ENCODE measurements around the gene INSM1. TPM values are rescaled to one million over a fixed set of nuclear protein-coding genes. Genes with fewer than 3 reads are reported as not detected.
A peak's percentile ranks its signal among the peaks of the same experiment; 100 is the strongest.

The INSM1 gene
- polyA plus RNA-seq, 3 donors, result not detected

DNA sequence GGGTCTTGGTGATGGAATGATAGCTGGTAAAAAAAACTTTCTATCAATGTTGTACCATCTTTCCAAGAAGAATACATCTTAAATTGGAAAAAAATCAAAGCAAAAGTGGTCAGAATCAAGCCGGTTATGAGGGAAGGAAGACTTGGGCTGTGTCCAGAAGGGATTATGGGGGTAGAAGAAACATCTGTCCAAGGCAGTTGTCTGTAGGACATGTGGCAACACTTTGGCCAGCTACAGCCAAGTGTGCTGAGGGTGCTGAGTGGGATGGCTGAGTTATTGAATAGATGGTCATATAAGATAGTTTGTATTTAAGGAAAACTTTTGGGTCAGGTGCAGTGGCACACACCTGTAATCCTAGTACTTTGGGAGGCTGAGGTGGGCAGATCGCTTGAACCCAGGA is 38.4 kb downstream of the INSM1 start:
- peaks cover 73 to 87% of the 10 kb centered on the region in 2 donors for H3K36me3 Mint-ChIP-seq

DNA sequence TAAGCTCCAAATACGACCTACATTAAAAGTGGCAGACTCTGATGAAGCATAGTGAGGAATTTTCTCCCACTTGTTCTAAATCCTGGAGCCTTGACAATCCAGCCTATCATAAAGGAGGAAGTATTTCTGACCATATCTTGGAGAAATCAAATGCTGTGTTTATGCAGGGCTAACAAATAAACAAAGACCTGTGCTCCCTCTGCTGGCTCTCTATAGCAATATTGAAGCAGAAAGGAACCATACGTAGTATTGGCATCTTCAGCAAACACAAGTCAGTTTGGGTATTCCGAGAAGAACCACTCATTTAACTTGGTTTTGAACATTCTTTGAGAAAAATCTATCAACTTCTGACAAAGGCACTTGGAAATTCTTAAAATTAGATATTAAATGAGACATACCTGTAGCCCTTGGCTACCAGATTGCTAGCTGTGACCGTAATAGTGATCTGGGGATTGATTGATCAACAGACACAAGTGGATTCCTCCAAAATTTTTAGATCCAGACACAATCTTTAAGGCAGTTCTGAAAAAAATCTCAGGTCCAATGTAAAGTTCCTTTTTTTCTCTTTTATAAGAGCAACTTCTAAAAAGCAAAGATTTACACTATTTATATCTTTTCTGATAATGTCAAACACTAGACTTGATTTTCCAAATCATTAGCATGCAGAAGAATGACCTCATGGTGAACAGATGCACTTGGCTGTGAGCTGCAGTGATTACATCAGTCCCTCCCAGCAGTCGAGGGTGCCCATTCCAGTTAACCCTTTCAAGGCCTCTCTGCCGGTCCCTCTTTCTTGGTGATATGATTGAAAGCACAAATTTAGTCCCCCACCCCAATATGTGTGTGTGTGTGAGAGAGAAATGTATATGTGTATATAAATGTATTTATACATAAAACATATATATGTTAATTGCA is 40.2 kb downstream of the INSM1 start:
- no peaks in the 10 kb centered on the region for H3K9me3 ChIP-seq (replicated peaks in 1 of 2; ENCODE audit: control insufficient read depth in 1 of 2, insufficient read depth in 1 of 2, low read length in 2 of 2)
- Mint-ChIP-seq H3K36me3 (peaks cover 68 to 79% of the 10 kb centered on the region in 2 donors), H3K27ac (no peak overlapping the region), H3K9me3 (no peaks in the 10 kb centered on the region), H3K27me3 (ENCODE audit: low read depth in 3 of 3) (no peaks in the 10 kb centered on the region), H3K4me3 (no peak overlapping the region), H3K4me1 (no peaks in the 10 kb centered on the region)
- no peaks in the 10 kb centered on the region for H3K4me1 ChIP-seq (ENCODE audit: control insufficient read depth in 1 of 2, insufficient read depth in 2 of 2, low read length in 2 of 2)
- H3K27ac ChIP-seq (ENCODE audit: low read depth in 1 of 2, low read length in 2 of 2), result no peak overlapping the region
- peaks cover 18 to 92% of the 10 kb centered on the region in 2 donors for H3K36me3 ChIP-seq (replicated peaks in 1 of 2; ENCODE audit: control insufficient read depth in 1 of 2, insufficient read depth in 2 of 2, low read length in 2 of 2)
- 100% methylated on average over 1 of the region's 6 CpGs for WGBS (ENCODE audit: insufficient coverage)
- H4K20me1 ChIP-seq (ENCODE audit: insufficient read depth, low read length), result no peaks in the 10 kb centered on the region
- no peak overlapping the region for H3K9ac ChIP-seq (ENCODE audit: insufficient read depth, low read length, poor library complexity, severe bottlenecking)
- H2AFZ ChIP-seq (ENCODE audit: insufficient read depth, low read depth, low read length, poor library complexity, severe bottlenecking), result no peak overlapping the region
- no peaks in the 10 kb centered on the region for H3K27me3 ChIP-seq (ENCODE audit: control insufficient read depth in 2 of 2, insufficient read depth in 2 of 2, low read length in 2 of 2)
- TF ChIP-seq, protein P1, sequence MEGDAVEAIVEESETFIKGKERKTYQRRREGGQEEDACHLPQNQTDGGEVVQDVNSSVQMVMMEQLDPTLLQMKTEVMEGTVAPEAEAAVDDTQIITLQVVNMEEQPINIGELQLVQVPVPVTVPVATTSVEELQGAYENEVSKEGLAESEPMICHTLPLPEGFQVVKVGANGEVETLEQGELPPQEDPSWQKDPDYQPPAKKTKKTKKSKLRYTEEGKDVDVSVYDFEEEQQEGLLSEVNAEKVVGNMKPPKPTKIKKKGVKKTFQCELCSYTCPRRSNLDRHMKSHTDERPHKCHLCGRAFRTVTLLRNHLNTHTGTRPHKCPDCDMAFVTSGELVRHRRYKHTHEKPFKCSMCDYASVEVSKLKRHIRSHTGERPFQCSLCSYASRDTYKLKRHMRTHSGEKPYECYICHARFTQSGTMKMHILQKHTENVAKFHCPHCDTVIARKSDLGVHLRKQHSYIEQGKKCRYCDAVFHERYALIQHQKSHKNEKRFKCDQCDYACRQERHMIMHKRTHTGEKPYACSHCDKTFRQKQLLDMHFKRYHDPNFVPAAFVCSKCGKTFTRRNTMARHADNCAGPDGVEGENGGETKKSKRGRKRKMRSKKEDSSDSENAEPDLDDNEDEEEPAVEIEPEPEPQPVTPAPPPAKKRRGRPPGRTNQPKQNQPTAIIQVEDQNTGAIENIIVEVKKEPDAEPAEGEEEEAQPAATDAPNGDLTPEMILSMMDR (IDR thresholded peaks at IDR 0.05), result peak; percentile 24
- intact Hi-C loops (cut with micrococcal nuclease), result loop anchor here in 1 of 2 donors (10.0 kb wide), 1 partner anchor 323 kb away; no protein-coding TSS in a partner anchor
- H3K4me2 ChIP-seq (replicated peaks; ENCODE audit: extremely low read depth, low read length, poor library complexity, severe bottlenecking), result no peak overlapping the region
- H3K4me3 ChIP-seq (replicated peaks in 1 of 3; ENCODE audit: low read depth in 2 of 3, low read length in 3 of 3), result no peak overlapping the region
- no peak for DNase-seq
- no peaks in the 10 kb centered on the region for H3K79me2 ChIP-seq (ENCODE audit: insufficient read depth, low read length)

More for the DNA sequence above, 38.4 kb downstream of the INSM1 start:
- no peak for DNase-seq
- Histone ChIP-seq H3K79me2 (ENCODE audit: insufficient read depth, low read length) (no peaks in the 10 kb centered on the region), H3K4me1 (ENCODE audit: control insufficient read depth in 1 of 2, insufficient read depth in 2 of 2, low read length in 2 of 2) (no peaks in the 10 kb centered on the region), H3K9ac (ENCODE audit: insufficient read depth, low read length, poor library complexity, severe bottlenecking) (no peak overlapping the region), H3K9me3 (replicated peaks in 1 of 2; ENCODE audit: control insufficient read depth in 1 of 2, insufficient read depth in 1 of 2, low read length in 2 of 2) (no peaks in the 10 kb centered on the region), H3K27ac (ENCODE audit: low read depth in 1 of 2, low read length in 2 of 2) (no peak overlapping the region), H3K4me2 (replicated peaks; ENCODE audit: extremely low read depth, low read length, poor library complexity, severe bottlenecking) (no peak overlapping the region), H3K36me3 (replicated peaks in 1 of 2; ENCODE audit: control insufficient read depth in 1 of 2, insufficient read depth in 2 of 2, low read length in 2 of 2) (peaks cover 24 to 92% of the 10 kb centered on the region in 2 donors), H2AFZ (ENCODE audit: insufficient read depth, low read depth, low read length, poor library complexity, severe bottlenecking) (no peak overlapping the region), H3K27me3 (ENCODE audit: control insufficient read depth in 2 of 2, insufficient read depth in 2 of 2, low read length in 2 of 2) (no peaks in the 10 kb centered on the region), H3K4me3 (replicated peaks in 1 of 3; ENCODE audit: low read depth in 2 of 3, low read length in 3 of 3) (no peak overlapping the region), H4K20me1 (ENCODE audit: insufficient read depth, low read length) (no peaks in the 10 kb centered on the region)
- intact Hi-C loops (cut with micrococcal nuclease), result loop anchor here in 1 of 2 donors (10.0 kb wide), 1 partner anchor 322 kb away; no protein-coding TSS in a partner anchor
- TF ChIP-seq, protein P1 (IDR thresholded peaks at IDR 0.05), result no peak
- H3K4me3 Mint-ChIP-seq, result no peak overlapping the region
- H3K27me3 Mint-ChIP-seq (ENCODE audit: low read depth in 3 of 3), result no peaks in the 10 kb centered on the region
- WGBS (ENCODE audit: insufficient coverage), result no CpG with 5 or more reads among the region's 2 CpGs
- no peaks in the 10 kb centered on the region for H3K9me3 Mint-ChIP-seq
- peaks cover 2% of the 10 kb centered on the region for H3K4me1 Mint-ChIP-seq
- H3K27ac Mint-ChIP-seq, result peak overlapping the region in 1 of 7 donors; percentile 69
